ENCODE results near the gene MT2A. TPM values are rescaled to one million over a fixed set of nuclear protein-coding genes. Genes with fewer than 3 reads are reported as not detected.

MT2A gene
- 12.0 TPM for total RNA-seq (ENCODE audit: insufficient read depth, low replicate concordance)

DNA sequence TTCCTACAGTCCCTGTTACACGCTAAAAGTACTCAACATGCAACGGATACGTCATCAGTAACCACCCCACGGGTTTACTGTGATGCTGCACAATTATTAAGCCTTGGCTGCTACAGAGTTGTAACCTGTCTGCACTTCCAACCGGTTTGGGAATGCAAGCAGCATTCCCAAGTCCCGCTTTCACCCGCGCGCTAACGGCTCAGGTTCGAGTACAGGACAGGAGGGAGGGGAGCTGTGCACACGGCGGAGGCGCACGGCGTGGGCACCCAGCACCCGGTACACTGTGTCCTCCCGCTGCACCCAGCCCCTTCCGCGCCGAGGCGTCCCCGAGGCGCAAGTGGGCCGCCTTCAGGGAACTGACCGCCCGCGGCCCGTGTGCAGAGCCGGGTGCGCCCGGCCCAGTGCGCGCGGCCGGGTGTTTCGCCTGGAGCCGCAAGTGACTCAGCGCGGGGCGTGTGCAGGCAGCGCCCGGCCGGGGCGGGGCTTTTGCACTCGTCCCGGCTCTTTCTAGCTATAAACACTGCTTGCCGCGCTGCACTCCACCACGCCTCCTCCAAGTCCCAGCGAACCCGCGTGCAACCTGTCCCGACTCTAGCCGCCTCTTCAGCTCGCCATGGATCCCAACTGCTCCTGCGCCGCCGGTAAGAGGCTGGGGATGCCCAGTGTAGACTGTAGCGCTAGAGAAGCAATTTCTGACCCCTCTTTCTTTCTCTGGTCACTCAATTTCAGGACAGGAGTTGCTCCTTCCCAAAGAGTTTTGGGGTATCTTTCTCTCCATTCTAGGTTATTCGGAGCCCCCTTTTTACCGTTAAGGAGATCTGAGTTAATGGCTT, at the start of gene MT2A:
MT2A (plus strand) TSS at position 542 of the 833 bp plus-strand sequence; CDS start at position 614, 72 bp downstream.
- peak; percentile 97 for DNase-seq (ENCODE audit: low spot score)

DNA sequence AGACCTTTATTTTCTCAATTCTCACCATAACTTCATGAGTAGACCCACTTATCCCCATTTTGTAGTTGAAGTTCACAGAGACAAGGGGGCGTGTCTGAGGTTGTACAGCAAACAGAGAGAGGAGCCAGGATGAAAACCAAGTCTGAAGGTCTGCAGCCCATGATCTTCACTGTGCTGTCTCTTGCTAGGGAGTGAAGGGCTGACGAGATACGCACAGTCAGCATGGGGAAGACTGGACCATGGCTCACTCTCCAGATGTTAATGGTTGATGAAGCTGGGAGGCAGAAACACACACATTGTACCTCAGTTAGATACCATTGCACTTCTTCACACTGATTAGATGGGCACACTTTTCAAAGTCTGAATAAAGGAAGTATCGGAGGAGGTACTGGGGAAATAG, 49.3 kb upstream of the MT2A start:
- DNase-seq (ENCODE audit: low spot score): no peak

DNA sequence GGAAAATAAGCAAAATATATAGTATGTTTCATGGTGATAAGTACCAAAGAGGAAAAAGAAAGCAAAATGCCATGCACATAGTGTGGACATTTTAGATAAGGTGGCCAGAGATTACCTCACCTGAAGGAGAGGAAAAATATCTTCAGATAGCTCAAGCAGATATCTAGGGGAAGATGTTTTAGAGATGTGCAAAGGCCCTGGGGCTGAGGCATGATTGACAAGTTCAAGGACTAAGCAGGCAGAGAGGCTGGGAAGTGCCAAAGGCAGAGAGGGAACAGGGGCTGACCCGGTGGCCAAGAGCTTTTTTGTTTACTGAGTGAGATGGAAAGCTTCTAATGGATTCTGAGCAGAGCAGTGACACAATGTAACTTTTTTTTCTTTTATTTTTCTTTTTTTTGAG, 47.9 kb upstream of the MT2A start:
- no peak for DNase-seq (ENCODE audit: low spot score)

DNA sequence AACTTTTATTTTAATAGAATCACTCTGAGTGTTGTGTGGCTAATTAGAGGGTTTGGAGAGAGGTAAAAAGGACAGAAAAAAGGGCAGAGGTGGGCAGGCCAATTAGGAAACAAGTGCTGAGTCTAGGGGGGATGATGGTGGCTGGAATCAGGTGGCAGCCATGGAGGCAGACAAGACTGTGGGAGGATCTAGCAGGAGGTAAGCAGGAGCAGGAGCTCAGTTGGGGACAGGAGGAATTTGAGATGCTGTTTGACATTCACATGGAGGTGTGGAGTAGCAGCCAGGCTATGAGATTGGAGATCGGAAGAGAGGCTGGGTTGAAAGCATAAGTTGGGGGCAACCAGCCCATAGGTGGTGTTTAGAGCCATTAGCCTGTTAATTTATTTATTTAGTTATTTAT, 47.3 kb upstream of the MT2A start:
- no peak for DNase-seq (ENCODE audit: low spot score)

DNA sequence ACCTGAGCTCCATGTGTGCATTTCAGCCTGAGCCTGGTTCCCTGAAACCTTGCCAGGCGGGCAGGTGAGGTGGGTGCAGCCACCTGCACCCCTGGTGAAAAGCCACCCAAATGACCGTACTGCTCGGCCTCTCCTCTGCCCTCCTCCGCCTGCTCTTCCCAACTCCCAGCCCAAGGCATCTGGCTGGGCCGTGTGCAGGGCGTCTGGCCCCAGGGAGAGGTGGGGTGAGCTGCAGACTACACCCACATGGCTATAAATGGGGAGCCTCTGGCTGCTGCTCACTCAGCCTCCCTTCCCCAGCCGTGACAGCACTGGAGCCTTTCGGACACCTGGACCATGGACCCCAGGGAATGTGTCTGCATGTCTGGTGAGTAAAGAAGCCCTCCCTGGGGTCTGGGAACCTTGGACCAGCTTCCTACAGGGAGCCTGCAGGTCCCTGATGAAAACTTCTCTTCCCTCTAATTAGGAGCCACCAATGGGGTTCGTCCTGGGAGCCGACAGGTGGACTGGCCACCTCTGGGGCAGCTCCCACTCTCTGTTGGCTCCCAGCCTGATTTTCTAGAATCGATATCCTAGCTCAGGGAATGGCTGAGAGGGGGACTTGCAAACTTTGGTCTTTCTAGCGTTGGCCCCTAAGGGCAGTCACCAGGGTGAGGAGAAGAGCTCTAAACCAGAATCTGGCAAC, 43.4 kb upstream of the MT2A start, which contains the start of gene MT4:
MT4 (plus strand) TSS at position 281 of the 685 bp plus-strand sequence; CDS start at position 337, 56 bp downstream.
- DNase-seq (ENCODE audit: low spot score): no peak

DNA sequence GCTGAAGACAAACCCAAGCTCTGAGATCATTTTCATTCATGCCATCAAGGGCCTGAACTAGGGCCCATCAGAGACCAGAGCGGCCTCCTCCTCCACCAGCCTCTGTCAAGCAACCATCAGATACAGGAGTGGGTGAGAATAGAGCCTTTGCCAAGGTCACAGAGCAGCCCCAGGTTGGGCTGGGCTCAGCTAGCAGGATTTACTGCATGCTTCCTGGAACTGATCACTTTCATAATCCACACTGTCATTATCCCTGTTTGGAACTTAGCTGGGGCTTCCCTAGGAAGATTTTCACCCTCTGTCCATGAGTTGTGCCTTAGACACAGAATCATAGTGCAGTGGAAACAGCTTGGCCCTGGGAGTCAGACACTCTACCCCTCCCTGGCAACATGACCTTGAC, 38.4 kb upstream of the MT2A start:
- DNase-seq (ENCODE audit: low spot score): no peak

DNA sequence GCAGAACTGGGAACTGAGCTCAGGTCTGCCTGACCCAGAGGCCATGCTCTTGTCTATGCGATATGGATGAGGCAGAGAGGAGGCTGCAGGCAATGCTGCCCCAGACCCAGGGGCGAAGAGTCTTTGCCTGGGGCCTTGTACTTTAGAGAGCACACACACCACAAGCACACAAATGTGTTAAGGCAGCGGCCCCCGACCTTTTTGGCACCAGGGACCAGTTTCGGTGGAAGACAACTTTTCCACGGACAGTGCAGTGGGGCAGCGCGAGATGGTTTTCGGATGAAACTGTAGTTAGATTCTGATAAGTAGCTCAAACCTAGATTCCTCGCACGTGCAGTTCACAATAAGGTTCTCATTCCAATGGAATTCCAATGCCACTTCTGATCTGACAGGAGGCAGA, 36.9 kb upstream of the MT2A start:
- DNase-seq (ENCODE audit: low spot score): no peak

DNA sequence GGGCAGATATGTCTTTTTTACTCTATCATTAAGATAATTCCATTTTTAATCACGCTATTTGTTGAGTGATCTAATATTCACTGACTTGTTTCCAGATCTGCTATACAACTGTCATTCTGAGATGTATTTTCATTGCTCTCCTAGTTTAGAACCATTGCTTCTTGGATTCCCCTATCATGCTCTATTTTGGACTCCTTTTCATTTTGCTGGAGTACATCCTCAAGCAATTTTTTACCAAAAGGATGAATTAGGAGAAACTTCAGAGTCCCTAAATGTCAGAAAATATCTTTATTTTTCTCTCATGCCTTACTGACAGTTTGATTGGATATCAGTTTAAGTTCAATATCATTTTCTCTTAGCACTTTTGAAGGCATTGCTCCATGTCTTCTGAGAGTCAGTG, 33.8 kb upstream of the MT2A start:
- DNase-seq (ENCODE audit: low spot score): no peak

DNA sequence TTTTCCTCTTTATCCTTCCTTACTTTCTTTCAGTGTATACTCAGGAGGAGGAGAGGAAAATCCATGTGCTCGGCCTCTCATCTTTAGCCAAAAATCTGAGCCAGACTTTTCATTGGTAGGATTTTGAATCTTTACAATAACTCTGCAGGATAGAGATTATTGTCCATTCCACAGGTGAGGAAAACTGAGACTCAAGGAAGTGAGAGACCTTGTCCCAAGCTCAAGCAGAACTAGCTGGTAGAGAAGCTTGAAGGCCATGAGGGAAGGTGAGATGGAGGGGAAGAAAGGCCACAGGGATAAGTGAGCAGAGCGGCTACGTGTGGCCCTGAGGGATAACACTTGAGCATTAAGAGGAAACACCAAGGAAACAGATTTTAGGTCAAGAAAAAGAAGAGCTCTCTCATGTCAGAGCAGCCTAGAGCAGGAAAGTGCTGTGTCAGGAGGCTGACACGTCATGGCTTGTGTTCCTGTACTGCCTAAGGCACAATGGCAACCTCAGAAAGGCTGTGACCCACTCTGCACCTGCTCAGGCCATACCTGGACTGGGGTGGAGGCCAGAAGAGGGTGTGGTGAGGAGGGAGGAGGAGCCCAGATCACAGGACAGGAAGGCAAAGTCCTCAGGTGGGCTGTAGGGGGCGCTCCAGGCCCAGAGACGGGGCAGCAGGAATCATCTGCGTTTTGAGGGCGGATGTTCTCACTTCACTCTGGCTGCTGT, 31.6 kb upstream of the MT2A start:
- peak; percentile 33 for DNase-seq (ENCODE audit: low spot score)

DNA sequence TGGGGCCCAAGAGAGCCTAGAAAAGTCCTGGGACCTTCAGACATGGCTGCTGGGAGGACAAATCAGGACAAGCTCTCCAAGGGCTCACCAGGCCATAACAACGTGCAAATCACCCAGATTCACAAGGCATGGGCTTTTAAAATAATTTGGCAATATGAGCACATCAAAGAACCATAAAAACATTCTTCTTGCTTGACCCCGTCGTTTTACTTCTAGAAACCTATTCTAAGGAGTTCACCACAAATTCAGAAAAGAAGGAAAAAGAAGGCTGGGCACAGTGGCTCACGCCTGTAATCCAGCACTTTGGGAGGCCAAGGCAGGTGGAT, 31.1 kb upstream of the MT2A start:
- DNase-seq (ENCODE audit: low spot score): no peak

DNA sequence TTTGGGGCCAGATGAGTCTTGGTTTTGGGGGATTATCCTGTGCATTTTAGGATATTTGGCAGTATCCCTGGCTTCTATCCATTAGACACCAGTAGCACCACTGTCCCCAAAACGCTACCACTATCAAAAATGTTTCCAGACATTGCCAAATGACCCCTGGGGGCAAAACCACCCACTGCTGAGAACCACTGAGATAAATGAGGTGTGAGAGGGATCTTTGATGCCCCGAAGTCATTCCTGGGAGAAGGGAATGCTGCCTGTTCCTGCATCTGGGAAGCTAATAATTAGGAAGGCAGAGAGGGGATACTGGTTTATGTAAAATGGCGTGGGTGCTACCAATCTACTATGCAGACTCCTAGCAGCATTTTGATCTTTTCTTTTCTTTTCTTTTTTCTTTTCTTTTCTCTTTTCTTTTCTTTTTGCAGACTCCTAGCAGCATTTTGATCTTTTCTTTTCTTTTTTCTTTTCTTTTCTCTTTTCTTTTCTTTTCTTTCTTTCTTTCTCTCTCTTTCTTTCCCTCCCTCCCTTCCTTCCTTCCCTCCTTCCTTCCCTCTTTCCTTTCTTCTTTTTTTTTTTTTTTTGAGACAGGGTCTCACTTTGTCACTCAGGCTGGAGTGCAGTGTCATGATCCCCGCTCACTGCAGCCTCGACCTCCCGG, 27.9 kb upstream of the MT2A start:
- no peak for DNase-seq (ENCODE audit: low spot score)

DNA sequence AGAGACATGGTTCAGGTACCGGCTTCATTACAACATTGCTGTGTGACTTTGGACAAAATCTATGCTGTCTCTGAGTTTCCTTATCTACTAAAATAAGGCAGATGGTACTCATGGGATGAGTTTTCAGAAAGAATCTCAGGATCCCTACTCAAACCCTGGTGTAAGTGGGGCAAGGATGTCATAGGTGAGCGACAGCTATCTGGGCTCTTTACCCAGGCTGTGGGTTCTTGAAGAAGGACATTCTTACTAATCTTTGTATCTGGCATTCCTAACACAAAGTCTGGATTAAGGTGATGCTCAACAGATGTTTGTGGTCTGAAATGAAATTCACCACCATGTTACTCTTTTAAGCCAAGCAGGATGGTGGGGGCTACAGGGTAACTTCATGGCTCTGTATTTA, 25.5 kb upstream of the MT2A start:
- peak; percentile 20 for DNase-seq (ENCODE audit: low spot score)

DNA sequence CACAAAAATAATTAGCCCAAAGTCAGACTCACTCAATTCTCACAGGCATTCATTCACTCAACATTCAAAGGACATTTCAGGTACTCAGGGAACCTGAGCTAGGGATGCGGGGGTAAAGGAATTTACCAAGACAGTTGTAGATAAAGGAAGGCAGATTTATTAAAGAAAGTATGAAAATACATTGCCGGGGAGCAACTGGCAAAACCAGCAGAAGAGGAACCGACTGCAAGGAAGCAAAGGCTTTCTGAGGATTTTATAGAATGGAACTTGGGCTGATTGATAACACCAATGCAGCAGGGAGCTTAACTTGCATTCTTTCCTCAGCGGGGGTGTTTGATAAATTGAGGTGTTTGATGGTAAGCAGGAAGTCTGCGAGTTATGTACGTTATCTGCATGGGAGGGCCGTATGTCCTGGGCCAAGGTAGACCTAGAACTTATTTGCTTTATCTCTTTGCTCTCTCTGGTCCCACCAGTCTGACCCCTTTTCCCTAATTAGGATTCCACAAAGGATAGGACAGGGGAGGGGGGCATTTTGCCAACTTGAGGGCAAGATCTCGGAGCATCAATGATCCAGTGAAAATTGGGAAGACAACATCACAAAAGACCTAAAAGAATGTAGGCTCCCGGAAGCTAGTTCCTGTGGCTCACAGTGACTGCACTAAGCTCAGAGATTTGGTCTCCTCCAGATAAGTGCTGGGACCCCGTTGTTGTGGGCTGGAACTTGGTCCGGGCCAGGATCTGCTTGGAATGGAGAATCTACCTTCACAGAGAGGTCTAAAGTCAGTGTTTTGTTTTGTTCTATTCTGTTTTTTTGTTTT, 24.8 kb upstream of the MT2A start:
- DNase-seq (ENCODE audit: low spot score): no peak

DNA sequence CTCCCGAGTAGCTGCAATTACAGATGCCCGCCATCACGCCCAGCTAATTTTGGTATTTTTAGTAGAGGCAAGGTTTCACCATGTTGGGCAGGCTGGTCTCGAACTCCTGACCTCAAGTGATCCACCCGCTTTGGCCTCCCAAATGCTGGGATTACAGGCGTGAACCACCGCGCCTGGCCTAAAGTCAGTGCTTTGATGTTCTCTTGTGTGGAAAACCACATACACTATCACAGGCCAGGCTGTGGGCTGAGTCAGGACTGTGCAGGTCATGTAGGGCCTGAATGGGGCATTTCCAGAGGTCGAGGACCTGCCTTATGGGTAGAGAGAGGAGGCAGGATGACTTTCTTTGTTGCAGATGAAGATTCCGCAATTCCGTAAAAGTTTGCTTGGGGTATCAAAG, 24.1 kb upstream of the MT2A start:
- DNase-seq (ENCODE audit: low spot score): no peak

DNA sequence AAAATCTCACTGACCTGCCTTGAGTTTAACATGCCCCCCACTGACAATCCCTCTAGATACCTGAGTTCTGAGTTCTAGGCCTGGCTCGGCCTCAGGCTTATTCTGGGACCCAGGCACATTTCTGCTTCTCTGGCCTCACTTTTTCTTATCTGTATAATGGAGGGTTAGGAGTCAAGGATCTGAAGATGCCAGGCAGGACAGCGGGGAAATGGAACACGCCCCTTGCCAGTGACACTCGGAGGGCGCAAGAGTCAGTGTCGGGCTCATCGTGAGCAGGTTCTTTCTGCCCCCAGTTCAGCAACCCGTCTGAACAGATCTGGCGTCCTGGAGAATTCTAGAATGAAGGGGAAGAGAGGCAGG, 19.6 kb upstream of the MT2A start:
- no peak for DNase-seq (ENCODE audit: low spot score)

DNA sequence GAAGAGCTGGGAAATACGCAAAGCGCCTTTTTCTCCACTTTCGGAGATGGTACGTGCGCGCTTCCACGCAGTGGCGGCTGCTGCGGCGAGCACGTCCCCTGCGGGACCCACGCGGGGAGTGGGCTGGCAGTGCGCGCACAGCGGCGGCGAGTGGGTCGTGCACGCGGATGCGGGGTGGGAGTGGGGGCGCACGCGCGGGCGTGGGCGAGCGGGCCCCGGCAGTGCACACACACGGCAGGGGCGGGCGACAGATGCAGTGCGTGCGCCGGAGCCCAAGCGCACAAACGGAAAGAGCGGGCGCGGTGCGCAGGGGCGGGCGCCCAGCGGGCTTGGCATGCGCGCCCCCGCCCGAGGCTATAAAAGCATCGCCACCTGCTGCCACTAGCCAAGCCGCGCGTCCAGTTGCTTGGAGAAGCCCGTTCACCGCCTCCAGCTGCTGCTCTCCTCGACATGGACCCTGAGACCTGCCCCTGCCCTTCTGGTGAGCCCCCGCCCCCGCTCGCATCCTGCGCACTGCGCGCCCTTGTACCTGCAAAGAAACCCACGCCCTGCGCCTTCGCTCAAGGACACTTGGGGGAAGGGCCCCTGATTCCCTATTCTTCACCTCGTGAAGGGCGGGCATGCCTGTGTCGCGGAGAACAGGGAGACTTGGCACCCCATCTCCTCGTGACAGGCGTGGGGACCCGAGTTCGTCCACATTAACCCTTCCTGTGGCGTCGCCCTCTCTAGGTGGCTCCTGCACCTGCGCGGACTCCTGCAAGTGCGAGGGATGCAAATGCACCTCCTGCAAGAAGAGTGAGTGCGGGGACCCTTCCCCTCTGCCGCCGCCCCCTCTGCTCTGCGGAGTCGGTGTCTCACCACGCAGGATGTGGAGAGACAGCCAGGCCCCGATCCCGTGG, 19.0 kb upstream of the MT2A start, which contains the start of gene MT3:
MT3 (plus strand) TSS at position 388 of the 899 bp plus-strand sequence; CDS start at position 451, 63 bp downstream.
- no peak for DNase-seq (ENCODE audit: low spot score)

DNA sequence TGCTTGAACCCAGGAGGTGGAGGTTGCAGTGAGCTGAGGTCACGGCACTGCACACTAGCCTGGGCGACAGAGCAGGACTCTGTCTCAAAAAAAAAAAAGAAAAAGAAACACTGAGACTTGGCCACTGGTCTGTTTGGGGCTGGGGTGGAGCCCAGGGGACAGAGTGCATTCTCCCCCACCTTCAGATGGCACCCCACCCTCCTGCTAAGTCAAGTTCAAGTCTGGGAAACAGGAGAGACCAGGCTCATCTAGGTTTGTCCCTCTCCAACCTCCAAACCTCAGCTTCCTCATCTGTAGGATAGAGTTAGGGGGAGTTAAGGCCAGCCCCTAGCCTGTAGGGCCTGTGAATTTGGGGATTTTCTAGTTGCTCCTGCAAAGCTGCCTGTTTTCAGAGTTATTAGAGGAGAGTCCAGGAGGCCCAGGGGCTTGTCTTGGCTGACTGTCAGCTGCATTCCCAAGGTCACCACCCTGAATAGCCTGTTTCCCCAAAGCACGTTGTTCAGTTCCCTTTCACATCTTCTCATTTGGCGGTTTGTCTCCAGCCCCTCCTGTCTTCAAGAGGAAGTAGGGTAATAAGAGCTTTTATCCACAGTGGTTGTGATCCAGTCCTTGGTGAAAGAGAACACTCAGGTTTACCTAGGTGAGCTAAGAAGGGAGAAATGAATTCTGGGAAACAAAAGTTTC, 16.9 kb upstream of the MT2A start:
- peak; percentile 20 for DNase-seq (ENCODE audit: low spot score)

DNA sequence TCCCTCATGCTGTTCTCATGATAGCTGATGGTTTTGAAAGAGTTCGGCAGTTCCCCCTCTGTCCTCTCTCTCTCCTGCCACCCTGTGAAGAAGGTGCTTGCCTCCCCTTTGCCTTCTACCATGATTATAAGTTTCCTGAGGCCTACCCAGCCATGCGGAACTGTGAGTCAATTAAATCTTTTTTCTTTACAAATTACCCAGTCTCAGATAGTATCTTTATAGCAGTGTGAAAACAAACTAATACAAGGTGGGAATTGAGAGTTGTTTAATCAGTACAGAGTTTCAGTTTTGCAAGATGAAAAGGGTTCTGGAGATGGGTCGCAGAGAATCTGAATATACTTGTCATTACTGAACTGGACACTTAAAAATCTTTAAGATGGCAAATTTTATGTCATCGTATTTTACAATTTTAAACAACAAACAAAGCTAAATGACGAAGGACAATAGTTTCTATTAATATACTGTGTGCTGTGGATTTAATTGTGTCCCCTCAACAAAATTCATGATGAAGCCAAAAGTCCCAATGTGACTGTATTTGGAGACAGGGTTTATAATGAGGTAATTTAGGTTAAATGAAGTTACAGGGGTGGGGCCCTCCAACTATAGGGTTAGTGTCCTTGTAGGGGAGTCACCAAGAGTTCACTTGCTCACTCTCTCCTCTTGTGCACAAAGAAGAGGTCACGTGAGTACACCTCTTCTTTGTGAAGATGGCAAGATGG, 14.7 kb upstream of the MT2A start:
- no peak for DNase-seq (ENCODE audit: low spot score)

DNA sequence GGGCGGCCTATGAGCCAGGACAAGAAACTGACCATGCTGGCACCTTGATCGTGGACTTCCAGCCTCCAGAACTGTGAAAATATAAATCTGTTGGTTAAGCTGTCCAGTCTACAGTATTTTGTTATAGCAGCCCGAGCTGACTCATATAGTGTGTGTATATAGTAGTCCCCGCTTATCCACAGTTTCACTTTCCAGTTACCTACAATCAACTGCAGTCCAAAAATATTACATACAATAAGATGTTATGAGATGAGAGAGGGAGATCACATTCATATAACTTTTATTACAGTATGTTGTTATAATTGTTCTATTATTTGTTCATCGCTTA, 14.1 kb upstream of the MT2A start:
- no peak for DNase-seq (ENCODE audit: low spot score)

Measured in umbilical cord (tissue), 2 donors.